PC-9 (cell line): ENCODE data around the gene CDK11A.
"Not testable (repeated sequence)": the region's sequence is repeated elsewhere in the genome, so short reads cannot be mapped to it uniquely, and the experiment has no call there.

Source experiments
- CTCF ChIP-seq: fragments of 200-600 bp; sonication (generic); conservative IDR thresholded peaks from 2 replicates; pipeline ENCODE4 v1.6.1; 2017; ENCODE audit warnings: mixed run types, antibody characterized with exemption, mild to moderate bottlenecking, moderate library complexity
- EZH2 ChIP-seq: fragments of 200-600 bp; sonication (generic); IDR thresholded peaks from 2 replicates; pipeline ENCODE4 v1.8.0; 2017; ENCODE audit warnings: antibody characterized with exemption, low read depth

GRCh38 chr1:1737675-1738590, 13.8 kb upstream of the CDK11A start:
- not testable (repeated sequence) for TF ChIP-seq CTCF, EZH2
